GM21447 (cell line): ENCODE data around the gene SGCA.

ENCODE experiments used
- ATAC-seq: cut with Tn5 transposase; IDR thresholded peaks from one replicate; pipeline ENCODE4 v1.9.1; 2021; ENCODE audit not compliant: unreplicated experiment

SGCA gene

DNA sequence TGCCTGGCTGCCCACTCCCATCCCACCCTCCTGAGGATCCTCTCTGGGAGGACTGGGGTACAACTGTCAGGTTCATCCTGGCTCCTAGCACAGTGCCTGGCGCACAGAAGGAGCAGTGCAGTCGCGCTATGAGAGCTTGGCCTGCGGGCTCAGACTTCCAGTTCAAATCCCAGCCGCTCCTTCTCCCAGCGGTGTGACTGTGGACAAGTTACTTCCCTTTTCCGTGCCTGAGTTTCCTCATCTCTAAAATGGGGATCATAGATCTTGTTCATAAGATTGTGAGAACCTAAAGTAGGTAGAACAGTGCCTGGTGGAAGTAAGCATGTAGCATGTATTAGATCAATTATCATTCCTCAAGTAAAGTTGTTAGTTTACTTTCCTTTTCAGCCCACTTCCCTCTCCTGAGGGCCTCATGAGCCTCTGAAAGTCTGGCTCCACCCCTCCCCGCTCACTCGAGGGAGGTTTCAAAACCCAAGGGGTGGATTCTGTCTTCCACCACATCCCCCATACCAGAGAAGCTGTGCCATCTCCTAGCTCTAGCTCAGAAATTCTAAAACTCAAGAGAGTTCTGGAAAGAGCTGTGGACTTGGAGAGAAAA lies 55.6 kb downstream of the SGCA start:
- no peak for ATAC-seq

GRCh38 chr17:50221864-50222545 lies 56.2 kb downstream of the SGCA start:
- no peak for ATAC-seq

GRCh38 chr17:50222922-50223321 lies 57.1 kb downstream of the SGCA start:
- ATAC-seq = no peak
